Hematopoietic multipotent progenitor cell treated with erythropoietin and hydrocortisone succinate and interleukin-3 and kit ligand, for 6 days (in vitro differentiated cells): ENCODE results near the gene CXCL16.

Source experiments
- DNase-seq: peaks from one replicate; pipeline ENCODE4 v3.0.0-alpha.2; 2015

Gene CXCL16, protein sequence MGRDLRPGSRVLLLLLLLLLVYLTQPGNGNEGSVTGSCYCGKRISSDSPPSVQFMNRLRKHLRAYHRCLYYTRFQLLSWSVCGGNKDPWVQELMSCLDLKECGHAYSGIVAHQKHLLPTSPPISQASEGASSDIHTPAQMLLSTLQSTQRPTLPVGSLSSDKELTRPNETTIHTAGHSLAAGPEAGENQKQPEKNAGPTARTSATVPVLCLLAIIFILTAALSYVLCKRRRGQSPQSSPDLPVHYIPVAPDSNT

DNA sequence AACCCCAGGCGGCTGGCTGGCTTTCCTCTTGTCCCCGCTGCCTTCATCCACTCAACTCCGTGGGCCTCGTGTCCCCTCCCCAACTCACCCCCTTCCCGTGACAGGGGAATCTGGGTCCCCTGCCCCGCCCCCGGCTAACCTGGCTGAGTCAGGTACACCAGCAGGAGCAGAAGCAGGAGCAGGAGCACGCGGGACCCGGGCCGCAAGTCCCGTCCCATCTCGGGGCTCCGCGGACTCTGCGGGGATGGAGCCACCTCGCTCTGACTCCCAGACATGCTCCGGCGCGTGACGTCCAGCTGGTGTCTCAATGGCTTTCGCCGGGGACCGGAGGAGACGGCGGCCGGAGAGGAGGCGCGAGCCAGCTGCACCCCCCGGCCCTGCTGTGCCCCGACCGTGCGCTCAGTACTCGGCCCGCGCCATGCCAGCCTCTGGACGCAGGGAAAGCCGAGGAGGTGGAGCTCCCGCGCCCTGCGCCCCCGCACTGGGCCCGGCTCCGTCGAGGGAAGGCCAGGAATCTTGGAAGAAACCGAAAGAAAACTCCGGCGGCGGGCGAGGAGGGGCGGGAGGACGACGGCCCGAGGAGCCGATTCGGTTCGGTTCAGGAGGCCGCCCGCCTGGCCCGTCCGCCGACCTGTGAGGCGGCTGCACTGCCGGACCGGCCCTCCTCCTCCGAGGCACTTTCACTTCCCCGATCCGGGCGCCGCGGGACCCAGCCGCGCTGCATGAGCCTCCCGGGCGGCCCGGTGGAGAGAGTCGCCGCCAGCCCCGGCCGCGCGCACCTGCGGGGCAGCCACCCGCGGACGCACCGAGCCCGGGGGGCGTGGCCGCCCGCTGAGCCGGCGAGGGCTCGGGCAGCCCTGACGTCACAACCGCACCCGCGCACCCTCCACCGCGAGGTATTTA lies at the start of gene CXCL16, which contains the start of gene ZMYND15:
Gene CXCL16 (minus strand): TSS at position 807 of the 903 bp plus-strand sequence. CDS start 589 bp downstream, at position 218.
Gene ZMYND15 (plus strand): TSS at position 712 of the 903 bp plus-strand sequence. CDS start 716 bp downstream, outside the sequence.
- no peak for DNase-seq

DNA sequence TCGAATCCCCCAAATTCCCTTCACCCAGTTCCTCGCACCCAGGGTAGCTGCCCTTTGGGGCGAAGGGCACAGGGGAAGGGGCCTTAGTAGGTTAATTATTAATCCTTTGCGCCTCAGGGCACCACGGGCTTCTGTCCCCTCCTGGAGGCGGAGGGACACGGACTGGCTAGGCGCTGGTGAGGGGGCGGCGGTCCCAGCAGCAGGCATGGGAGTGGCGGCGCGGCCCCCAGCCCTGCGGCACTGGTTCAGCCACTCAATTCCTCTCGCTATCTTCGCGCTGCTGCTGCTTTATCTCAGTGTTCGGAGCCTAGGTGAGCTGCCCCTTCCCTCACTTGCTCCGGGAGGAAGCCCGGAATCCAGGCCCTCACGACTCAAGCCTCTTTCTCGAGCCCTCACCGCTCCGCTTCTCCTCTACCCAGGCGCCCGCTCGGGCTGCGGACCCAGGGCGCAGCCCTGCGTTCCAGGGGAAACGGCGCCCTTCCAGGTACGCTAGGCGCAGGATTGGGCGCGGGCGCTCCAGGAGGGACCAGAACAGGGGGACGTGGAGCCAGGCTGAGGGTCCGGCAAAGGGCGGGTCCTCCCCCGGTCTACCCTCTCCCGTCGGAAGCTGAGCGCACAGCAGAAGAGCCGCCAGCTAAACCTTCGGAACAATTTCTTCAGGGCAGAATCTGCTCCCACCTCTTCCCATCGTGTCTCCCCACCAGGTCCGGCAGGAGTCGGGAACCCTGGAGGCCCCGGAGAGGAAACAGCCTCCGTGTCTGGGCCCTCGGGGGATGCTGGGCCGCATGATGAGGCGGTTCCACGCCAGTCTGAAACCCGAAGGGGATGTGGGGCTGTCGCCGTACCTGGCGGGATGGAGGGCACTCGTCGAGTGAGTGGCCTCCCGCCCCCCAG lies 49.3 kb upstream of the CXCL16 start, which contains the start of gene GLTPD2:
Gene GLTPD2 (plus strand): TSS at position 158 of the 894 bp plus-strand sequence. CDS start 48 bp downstream, at position 206.
- DNase-seq, result no peak

DNA sequence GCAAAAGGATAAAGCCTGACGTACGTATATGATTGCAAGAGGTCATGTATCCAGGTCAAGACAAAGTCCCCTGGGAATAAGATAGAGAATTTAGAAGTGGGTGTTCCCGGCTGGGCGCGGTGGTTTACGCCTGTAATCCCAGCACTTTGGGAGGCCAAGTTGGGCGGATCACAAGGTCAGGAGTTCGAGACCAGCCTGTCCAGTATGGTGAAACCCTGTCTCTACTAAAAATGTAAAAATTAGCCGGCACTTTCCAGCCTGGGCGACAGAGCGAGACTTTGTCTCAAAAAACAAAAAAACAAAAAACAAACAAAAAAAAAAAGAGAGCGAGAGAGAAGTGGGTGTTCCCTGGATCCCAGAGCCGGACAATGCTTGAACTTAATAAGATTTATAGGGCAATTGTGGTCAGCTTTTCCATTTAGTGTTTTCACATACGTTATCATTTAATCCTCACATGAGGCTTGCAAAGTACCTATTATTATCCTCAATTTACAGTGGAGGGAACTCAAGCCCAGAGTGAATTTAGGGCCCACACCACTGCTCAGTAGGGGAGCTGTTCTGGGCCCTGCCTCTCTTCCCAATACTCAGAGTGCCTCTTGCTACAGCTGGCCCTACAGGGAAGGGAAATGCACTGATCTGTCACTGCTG lies 48.6 kb upstream of the CXCL16 start:
- no peak for DNase-seq

DNA sequence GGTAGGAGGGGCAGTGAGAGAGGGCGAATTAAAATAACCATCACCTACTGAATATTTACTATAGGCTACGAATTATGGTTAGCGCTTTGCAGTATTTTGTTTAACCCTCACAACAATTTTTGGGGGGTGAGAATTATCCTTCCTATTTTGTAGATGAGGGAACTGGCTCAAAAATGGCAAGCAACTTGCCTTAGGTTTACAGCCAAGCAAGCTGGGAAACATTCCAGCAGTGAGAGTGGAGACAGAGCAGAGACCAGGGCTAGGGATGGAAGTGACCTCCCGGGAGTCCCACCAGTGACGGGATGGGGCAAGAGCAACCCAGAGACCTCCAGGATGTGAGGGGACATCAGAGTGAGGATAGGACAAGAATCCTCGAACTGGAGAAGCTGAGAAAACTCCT lies 46.8 kb upstream of the CXCL16 start:
- DNase-seq, result no peak

DNA sequence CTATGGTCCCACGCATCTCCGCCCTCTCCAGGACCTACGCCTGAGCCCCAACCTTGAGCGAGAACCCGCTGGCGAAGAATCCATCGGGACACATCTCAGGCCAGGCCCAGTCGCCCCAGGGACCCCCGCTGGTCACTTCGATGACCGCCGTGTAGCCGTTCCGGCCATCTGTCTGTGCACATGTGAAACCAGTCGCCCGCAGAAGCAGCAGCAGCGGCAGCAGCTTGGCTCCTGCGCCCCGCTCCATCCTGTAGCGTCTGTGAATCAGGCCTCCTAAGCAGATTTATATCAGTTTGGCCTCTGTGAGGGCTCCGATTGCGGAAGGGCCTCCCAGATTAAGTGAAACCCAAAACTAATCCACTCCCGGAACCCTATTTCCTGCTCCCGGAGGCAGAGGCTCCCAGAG lies 46.4 kb upstream of the CXCL16 start, which contains the start of gene VMO1:
Gene VMO1 (minus strand): TSS at position 259 of the 406 bp plus-strand sequence. CDS start 12 bp downstream, at position 247.
- no peak for DNase-seq

DNA sequence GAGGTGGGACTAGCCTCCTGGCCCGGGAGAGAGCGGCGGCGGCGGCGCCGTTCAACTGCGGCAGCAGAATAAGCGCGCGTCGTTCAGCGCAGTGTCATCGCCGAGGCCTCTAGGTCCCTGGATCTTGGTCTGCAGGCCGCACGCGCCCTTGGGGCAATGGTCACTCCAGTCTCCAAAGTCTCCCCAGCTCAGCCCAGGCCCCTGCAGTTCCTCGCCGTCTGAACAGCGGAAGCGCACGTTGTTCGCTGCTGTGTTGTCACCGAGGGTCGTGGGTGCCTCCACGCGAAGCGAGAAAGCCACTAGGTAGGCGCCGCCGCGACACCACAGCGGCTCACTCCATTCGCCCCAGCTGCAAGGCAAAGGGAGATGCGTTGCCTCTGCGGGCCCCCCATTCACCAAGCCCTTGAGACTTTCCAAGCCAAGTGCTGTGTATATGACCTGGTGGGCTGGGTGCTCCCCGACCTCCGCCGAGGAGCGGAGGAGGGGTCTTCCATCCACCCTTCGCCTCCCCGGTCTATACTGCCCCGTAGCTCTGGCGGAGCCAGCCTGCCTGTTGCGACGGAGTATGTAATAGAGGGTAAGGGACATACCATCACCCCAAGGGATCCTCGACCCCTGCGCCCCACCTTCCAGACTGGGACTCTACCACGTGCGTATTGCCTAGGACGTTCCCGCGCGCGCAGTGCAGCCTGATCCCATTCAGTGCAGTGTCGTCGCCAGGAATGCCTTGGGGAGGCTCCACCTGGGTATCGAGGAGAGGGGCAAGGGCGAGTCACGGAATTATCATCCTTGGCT lies 45.8 kb upstream of the CXCL16 start:
- DNase-seq, result no peak

DNA sequence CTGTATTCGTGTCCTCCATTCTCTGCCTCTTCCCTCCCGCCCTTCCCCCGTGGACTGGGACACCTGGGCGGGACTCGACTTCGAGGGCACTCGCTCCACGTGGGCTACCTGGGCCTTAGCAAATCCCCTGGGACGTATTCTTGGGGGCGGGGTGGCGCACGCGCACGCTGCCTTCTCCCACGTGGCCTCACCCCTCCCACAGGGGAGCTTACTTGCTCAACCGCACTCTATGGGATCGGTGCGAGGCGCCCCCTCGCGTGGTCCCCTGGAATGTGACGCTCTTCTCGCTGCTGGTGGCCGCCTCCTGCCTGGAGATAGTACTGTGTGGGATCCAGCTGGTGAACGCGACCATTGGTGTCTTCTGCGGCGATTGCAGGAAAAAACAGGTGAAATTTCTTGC lies 42.9 kb upstream of the CXCL16 start:
- DNase-seq, result no peak

DNA sequence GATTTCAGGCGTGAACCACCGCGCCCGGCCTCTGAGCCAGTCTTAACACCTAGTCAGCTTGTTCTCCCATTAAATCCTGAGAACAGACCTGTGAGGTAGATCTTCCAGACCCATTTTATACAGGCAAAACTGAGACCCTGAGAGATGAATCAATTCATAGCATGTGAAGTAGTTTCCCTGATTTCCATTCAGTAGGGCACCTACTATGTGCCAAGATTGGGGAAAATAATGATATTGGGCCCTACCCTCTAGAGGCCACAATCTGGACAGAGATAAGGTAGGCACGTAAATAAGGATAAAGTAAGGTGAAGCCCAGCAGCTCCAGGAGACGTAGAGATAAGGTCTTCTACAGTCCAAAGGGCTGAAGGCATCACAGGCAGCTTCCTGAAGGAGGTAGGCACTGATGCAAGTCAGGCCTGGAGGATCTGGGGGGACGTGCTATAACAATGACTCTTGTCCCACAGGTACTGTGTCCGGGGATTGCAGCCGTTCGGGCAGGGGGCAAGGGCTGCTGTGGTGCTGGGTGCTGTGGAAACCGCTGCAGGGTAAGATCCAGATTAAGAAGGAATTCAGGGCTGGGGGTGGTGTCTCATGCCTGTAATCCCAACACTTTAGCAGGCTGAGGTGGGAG lies 40.7 kb upstream of the CXCL16 start:
- DNase-seq, result no peak

DNA sequence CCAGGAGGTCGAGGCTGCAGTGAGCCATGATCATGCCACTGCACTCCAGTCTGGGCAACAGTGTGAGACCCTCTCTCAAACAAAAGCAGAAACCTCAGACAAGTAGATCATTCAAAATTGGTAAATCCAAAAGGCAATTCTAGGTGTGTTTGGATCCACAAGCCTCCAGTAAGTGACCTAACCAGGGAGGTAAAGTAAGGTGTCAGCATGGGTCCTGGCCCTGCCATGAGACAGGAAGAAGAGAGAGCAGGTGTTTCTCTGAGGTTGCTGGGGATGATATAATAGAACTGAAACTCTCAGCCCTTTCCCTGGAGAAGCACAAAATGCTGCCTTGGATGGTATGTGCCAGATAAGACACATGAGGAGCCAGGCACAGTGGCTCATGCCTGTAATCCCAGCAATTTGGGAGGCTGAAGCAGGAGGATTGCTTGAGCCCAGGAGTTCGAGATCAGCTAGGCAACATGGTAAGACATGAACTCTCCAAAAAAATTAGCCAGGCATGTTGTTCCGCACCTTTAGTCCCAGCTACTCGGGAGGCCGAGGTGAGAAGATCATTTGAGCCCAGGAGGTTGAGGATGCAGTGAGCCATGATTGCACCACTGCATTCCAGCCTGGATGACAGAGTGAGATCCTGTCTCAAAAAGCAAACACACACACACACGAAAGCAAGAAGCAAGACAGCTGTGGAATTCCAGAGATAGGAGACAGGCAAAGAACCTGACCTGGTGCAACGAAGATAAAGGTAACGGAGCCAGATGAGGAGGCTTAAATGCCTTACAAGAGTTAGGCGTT lies 38.4 kb upstream of the CXCL16 start:
- DNase-seq, result no peak

DNA sequence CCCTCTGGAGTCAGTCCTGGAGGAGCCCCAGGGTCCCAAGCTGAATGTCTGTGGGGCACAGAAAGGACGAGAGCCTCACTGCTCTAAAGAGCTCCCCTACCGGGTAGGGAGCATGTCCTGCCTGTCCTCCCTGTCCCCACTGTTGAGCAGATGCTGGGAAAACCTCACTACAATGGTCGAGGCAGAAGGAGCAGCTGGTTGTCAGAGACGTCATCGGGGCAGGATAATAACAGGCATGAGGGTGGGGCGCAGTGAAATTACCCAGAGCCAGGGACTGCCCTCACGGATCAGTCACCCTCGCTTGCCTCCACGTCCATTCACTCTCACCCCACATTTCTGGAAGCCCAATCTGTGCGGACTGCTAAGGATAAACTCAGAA lies 32.5 kb upstream of the CXCL16 start:
- DNase-seq, result no peak

DNA sequence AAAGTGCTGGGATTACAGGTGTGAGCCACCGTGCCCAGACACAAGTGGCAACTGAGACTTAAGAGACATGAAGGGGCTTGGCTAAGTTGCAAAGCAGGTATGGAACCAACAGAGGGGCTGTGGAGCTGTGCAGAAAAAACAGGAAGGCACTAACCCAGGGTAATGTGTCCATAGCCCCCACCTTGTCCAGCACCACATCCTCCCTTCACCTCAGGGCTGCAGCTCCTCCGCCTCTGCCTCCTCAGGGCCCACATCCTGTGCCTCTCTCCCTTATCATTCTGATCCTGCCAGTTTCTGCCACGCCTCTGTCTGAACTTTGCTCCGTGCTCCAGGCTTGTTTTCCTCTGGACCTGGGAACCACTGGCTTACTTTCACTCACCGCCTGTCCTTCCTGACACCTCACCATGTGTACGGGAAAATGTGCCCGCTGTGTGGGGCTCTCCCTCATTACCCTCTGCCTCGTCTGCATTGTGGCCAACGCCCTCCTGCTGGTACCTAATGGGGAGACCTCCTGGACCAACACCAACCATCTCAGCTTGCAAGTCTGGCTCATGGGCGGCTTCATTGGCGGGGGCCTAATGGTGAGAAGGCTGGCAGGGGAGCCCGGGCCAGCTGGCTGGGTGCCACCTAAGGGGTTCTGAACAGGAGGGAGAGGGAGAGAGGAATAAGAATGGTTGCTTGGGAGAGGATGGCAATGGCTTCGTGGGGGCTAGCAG lies 31.9 kb upstream of the CXCL16 start, which contains the start of gene TM4SF5:
Gene TM4SF5 (plus strand): TSS at position 368 of the 716 bp plus-strand sequence. CDS start 37 bp downstream, at position 405.
- DNase-seq, result peak; percentile 10

DNA sequence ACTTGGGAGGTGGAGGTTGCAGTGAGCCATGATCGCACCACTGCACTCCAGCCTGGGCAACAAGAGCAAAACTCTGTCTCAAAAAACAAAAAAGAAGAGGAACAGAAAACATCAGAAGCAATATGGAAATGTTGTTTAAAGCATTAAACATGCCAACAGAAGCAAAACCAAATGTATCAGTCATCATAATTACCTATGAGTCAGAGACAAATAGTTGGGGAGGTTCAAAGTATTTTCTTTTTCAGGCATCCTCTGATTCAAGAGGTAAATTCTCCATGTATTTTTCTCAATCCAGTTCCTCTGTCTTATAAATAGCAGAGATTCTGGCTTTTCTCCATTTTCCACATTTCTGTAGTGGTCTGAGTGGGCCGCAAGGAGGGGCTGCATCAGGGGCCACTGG lies 29.9 kb upstream of the CXCL16 start:
- no peak for DNase-seq

DNA sequence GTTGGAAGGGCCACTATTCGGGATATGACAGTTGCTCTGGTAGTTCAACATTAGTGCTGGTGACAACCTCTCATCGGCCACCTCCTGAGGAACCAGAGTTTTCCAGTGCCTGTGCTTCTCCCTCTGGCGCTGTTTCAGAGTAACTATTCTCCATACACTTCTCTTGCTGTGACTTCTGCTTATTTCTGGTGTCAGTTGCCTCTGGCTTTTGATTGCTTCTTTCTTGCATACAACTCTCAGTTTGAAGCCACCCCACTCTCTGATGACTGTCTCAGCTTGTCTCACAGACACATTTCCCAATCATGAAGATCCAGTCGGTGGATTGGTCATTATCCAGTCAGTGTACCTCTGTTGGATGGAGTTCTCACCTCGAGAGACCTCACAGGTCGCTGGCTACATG lies 28.6 kb upstream of the CXCL16 start:
- DNase-seq, result no peak

DNA sequence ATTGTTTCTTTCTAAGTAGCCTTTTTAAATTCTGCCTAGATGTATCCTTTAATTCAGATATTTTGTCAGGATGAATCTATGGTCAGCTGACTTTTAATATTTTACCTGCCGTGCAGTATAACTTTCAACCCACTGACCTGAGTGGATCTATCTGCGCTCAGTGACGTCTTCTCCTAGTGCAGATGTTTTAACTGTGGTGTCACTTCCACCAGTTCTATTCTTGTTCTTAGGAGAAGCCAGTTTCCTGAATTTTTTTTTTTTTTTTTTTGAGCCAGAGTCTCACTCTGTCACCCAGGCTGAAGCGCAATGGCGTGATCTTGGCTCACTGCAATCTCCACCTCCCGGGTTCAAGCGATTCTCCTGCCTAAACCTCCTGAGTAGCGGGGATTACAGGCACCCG lies 27.0 kb upstream of the CXCL16 start:
- no peak for DNase-seq

DNA sequence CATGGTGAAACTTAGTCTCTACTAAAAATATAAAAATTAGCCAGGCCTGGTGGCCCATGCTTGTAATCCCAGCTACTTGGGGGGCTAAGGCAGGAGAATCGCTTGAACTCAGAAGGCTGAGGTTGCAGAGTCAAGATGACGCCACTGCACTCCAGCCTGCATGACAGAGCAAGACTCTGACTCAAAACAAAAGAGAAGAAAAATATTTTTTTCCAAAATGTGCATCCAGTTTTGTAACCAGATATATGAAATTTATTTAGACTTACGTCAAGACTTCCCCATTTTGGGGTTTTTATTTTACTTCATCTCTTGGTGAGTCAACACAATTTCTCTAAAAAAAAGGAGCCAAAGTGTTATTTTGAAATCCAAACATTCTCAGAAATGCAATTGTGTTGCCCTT lies 26.5 kb upstream of the CXCL16 start:
- DNase-seq, result peak; percentile 36

DNA sequence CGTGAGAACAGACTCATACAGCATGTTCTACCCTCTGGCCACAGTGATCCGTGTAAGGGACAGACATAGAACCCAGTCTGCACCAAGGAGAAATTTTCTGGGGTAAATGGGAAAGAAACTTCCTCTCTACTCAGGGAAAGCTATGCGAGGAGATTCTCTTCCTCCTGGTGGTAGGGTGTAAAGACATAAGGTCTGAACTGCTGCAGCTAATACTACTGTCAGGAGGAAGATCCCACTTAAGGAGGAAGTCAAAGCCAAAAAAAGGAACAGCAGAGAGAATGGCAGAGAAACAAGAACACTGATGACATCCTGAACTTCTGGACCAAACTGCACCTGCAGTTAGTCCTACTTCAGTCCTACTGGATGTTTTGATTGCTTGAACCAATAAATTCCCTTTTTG lies 24.9 kb upstream of the CXCL16 start:
- DNase-seq, result no peak

DNA sequence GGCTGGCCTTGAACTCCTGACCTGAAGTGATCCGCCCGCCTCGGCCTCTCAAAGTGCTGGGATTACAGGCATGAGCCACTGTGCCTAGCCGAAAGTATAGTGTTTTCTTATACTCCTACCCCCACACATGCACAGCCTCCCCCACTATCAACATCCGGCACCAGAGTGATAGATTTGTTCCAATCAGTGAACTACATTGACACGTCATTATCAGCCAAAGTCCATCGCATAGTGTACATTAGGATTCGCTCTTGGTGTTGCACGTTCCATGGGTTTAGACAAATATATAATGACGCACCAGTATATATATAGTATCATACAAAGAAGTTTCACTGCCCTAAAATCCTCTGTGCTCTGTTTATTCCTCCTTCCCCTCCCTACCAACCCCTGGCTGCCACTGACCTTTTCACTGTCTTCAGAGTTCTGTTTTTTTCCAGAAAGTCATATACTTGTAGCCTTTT lies 20.1 kb upstream of the CXCL16 start:
- no peak for DNase-seq

DNA sequence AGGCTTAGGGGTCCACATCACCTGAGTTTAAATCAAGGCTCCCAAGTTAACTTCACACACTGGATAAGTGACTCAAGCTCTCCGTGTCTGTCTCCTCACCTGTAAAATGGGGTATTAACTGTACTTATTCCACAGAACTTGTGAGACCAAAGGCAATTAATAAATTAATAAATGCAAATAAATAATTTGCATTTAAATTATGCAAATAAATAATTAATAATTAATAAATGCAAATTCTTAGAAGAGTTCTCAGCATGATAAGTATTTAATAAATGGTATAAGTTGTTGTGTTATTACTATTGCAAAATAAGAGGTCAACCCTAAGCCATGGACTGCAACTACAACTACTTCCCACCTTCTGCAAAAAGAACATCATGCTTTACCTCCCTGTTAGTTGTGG lies 13.7 kb upstream of the CXCL16 start:
- no peak for DNase-seq

DNA sequence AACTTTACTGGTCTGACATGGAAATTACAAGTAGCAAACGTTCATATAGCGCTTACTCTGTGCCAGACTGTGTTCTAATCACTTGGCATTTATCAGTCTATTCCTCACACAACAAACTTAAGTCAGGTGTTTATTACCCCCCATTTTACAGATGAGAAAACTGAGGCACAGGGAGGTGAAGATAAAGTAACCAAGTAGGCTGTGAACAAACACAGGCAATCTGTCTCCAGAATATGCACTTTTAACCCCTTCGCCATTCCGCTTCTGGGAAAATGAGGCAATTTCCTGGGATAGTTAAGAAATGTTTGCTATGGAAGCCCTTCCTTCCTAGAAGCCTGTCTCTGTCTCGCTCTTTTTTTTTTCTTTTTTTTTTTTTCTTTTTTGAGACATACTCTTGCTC lies 12.2 kb upstream of the CXCL16 start:
- no peak for DNase-seq
